ENCODE measurements around the gene GUCY2D.
A peak's percentile ranks its signal among the peaks of the same experiment; 100 is the strongest.

DNA sequence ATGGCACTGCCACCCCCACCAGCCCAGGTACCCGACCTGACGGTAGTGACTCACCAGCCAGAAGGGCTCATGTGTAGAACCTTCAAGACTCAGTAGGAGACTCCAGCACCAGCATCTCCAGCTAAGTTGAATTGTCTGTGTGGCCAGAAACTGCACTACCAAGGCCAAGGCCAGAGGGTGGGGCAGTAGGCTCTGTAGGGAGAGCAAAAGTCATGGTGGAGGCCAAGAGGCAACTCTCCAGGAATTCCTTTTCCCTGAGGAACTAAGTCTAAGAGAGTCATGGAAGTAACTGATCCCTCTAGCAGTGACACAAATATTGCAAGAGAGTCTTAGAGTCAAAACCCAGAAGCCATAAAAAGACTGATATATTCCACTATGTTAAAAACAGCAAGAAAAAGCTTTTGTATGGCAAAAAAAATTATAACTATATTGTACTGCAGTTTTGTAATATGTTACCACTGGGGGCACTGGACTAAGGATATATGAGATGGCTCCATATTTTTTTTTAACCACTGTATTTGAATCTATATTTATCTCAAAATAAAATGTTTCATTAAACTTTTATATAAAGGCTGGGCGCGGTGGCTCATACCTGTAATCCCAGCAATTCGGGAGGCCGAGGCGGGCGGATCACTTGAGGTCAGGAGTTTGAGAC is 30.2 kb upstream of the GUCY2D start:
- TF ChIP-seq, protein P1, sequence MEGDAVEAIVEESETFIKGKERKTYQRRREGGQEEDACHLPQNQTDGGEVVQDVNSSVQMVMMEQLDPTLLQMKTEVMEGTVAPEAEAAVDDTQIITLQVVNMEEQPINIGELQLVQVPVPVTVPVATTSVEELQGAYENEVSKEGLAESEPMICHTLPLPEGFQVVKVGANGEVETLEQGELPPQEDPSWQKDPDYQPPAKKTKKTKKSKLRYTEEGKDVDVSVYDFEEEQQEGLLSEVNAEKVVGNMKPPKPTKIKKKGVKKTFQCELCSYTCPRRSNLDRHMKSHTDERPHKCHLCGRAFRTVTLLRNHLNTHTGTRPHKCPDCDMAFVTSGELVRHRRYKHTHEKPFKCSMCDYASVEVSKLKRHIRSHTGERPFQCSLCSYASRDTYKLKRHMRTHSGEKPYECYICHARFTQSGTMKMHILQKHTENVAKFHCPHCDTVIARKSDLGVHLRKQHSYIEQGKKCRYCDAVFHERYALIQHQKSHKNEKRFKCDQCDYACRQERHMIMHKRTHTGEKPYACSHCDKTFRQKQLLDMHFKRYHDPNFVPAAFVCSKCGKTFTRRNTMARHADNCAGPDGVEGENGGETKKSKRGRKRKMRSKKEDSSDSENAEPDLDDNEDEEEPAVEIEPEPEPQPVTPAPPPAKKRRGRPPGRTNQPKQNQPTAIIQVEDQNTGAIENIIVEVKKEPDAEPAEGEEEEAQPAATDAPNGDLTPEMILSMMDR (conservative IDR thresholded peaks at IDR 0.05; ENCODE audit: low read length): peak; percentile 69
- TF ChIP-seq EZH2phosphoT487 (IDR thresholded peaks at IDR 0.05; ENCODE audit: borderline replicate concordance, low read depth, low read length): no peak

Measured in OCI-LY7 (cell line).